ENCODE measurements around the gene BARX2.

- no peak for TF ChIP-seq POLR2A (IDR thresholded peaks at IDR 0.05)
- TF ChIP-seq CTCF (IDR thresholded peaks at IDR 0.05) = peak in 6 of 12 donors; percentile 8 to 54 (median 34)
Observed at GRCh38 chr11:129375751-129376657, at the start of gene BARX2.

Measured in heart left ventricle (tissue), 13 donors.